ENCODE measurements around the gene AKR1C2.
"Not testable (repeated sequence)": the region's sequence is repeated elsewhere in the genome, so short reads cannot be mapped to it uniquely, and the experiment has no call there.

The AKR1C2 gene

DNA sequence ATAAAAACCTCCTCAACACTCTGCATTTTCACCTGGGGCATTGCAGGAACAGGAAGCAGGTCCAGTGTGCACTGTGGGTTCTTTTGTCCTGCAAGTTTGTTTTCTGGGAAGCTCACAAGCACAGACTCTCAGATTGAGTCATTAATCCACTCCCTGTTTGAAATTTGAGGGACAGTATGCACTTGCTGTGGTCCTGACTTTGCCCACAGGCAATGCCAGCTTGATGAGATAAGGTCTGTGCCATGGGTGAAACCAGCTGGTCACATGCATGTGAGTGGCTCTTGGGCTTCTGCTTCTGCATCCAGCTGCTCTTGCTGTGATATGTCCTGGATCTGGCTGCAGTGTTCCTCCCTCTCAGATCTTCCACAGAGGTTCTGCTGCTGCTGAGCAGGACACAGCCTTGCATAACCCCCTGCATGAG is 21.8 kb upstream of the AKR1C2 start:
- DNase-seq (ENCODE audit: low read depth in 2 of 2, low spot score in 1 of 2) = not testable (repeated sequence)

DNA sequence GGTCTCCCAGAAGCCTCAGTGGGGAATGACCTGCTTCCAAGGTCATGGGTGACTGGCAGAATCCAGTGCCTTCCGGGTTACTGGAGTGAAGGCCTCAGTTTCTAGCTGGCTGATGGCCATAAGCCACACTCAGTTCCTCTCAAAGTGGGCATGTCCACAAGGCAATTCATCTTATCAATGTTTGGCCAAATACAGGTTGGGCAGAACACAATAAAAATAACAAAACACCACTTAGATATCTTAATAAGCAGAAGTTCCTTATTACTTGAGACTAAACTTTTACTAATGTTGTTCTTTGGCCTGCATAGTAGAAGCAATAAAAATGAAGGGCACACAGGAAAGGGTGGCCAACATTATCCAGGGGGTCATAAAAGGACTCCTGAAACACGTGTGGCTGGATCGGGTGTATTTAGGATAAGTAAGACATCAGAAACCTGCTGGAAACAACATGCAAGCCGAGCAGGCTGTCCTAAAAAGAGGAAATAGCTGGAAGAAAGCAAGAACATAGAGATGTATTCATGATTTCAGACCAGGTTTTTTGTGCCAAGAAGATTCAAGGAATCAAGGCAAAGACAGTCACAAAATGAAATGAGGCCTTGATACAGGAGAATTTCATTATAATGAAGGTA is 19.6 kb upstream of the AKR1C2 start:
- no peak for DNase-seq (ENCODE audit: low read depth in 2 of 2, low spot score in 1 of 2)

DNA sequence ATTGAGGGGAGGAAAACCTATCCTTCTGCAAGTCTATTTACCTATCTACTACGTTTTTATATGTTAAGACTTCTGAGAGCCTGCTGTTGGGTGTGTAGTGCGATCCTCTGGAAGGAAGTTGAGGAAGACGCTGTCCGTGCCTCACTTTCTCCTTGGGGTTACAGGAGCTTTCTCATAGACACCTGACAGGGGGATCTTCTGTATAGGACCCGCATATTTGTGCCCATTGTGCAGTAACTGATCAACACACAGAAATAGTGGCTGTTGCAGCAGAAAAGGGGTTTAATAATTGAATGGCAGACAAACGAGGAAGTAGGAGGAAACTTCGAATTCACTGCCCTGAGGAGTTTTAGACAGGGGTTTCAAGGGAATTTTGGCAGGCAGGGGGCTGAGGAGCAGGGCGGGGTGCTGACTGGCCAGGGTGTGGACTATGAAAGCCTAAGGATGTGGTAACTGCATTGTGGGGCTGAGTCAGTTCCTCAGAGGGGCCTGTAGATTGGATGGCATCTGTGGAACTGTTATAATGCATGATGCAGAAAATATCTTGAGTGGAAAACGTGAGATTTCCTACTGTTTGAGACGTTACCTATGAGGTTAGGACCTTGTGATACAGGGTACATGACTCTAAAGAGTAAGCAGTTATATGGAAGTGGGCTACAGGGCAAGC is 18.1 kb upstream of the AKR1C2 start:
- DNase-seq (ENCODE audit: low read depth in 2 of 2, low spot score in 1 of 2) = not testable (repeated sequence)

DNA sequence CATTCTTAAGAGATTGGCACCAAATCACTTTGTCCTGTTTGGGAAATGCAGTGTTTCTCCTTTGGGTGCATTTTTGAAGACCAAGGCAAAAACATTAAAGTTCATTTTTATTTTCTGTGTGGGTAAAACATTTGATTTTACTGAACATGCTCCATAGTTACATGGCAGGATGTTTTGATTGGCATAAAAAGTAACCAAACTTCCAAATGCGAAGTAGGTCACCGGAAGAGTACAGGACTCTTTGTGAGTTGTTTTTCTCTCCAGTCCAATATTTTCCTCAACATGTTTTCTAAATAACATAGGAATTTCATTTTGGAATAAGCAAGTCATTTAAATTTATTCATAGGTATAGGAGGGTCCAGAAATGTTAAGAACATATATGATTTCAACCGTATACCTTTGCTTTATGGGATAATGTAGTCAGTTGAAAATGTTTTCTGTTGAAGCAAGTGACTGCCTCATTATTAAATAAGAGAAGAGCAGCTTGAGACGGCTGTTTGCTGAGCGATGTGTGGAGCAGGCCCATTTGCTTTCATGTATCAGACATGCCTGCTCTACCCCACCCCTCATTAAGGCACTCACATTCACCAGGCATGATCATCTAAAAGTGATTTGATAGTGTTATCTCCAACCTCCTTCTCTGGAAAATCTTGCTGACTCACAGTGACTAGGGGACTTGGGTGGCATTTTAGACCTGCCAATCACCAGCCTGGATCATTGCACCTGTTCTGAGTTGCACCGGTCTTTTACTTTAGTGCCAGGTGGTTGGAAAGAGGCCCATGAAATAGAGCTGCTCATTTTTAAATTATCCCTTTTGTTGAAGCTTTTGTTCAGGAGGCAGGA is 16.3 kb upstream of the AKR1C2 start:
- not testable (repeated sequence) for DNase-seq (ENCODE audit: low read depth in 2 of 2, low spot score in 1 of 2)

DNA sequence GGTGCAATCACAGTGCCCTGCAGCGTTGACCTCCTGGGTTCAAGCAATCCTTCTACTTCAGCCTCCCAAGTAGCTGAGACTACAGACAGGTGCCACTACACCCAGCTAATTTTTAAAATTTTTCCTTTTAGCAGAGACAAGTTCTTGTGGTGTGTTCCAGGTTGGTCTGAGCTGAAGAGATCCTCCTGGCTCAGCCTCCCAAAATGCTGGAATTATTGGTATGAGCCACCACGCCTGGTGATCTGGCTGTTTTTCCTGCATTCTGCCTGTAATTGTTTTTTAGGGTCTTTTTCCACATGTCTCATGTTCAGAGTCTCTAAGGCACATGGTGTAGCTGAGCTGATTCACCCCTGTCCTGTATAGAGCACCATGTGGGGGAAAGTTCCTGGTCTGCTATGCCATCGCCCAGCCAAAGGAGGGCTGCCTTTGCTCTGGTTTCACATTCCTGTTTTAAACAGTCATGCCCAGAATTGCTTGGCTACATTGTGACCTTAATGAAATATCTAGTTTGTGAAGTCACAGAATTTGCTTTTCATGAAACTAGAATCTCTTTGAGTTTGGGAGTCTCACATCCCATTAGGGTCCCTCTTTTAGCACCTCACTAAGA is 15.1 kb upstream of the AKR1C2 start:
- DNase-seq (ENCODE audit: low read depth in 2 of 2, low spot score in 1 of 2) = not testable (repeated sequence)

DNA sequence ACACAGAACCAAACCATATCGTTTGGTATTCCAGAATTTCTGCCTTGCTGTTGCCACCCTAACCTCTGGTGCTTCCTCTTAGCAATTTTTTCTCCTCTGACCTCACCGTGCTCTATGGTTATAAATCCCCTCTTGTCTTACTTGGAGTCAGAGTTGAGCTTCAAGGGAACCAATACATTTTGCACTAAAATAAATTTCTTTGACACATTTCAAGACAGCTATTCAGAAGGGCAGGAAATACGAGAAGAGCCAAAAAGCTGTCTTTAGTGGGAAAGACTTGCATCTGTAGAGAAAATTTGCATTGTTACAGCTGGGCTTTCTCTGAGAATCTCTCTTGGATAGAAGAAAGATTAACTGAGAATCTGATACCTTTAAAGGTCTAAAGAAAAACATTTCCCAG is 14.5 kb upstream of the AKR1C2 start:
- DNase-seq (ENCODE audit: low read depth in 2 of 2, low spot score in 1 of 2) = no peak

DNA sequence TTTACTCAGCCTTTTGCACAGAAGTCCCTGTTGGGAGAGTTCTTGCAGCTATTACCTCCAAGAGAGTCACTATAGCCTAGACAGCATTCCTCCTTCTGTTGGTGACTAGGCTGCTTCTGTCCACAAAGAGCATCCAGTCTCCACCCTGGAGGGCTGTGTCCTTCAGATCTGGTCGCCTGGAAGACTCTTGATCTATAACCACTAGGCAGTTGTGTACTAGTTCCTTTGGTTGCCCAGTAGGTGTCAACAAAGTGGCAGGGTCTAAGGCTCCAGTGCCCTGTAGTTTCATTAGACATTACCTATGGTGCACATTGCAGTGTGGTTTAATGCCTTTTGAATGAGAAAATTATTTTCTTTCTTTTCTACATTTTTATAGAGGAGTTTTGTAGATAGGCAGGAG is 11.3 kb upstream of the AKR1C2 start:
- no peak for DNase-seq (ENCODE audit: low read depth in 2 of 2, low spot score in 1 of 2)

DNA sequence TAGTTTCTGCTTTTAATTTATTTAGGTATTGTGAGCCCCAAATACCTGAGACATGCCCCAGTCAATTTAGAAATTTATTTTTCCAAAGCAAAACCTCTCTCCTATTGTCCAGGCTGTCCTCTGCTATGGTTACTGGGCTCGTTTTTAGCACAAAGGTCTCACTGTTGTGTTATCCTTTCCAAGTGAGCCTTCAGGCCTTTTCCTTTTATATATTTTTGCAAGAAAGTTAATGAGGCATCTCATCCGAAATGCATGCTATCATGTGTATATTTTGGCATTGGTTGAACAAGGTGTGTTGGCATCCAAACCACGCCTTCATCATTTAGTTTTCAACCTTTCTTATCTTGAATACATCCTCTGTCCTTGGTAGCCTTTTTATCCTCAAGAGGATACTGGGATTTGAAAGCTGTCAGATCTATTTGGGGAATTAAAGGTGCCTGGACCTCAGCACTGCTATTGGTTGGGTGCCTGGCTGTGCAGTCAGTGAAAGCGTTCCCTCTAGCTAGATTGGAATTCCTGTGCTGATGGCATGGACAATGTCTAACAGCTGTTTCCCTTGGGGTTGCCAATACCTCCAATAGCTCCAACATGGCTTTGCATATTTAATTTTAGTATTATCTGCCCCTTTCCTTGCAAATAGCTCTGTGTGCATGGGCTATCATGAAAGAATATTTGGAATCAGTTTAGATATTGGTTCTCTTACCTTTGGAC is 10.7 kb upstream of the AKR1C2 start:
- not testable (repeated sequence) for DNase-seq (ENCODE audit: low read depth in 2 of 2, low spot score in 1 of 2)

DNA sequence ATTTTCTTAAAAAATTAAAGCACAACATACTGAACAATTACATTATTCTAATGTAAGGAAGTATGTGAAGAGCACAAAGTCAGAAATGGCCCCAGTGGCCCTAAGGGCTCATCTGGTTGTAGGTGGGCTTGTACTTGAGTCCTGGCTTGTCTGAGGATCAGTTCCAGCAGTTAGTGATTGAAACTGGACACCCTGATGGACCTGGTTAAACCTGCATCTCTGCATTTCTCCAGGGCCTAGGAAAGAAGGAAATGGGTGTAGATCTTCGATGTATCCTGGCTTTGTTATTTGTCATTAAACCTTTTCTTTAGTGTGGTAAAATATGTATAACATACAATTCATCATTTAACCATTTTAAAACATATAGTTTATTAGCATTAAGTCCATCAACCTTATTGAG is 9.7 kb upstream of the AKR1C2 start:
- DNase-seq (ENCODE audit: low read depth in 2 of 2, low spot score in 1 of 2) = no peak

DNA sequence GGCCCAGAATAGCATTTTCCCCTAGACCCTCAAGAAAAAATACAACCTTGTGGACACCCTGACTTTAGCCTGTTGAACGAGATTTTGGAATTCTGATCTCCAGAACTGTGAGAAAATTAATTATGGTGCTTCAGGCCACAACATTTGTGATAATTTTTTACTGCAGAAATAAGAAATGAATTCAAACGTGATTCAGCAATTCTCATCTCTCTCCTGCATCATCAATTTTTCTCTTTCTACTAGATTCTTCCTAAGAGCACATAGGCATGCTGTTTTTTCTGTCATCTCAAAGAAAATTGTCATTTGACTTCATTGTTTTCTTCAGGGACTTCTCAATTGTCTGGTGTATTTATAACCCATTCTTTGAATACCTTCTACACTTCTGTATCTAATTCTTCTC is 8.9 kb upstream of the AKR1C2 start:
- DNase-seq (ENCODE audit: low read depth in 2 of 2, low spot score in 1 of 2) = no peak

DNA sequence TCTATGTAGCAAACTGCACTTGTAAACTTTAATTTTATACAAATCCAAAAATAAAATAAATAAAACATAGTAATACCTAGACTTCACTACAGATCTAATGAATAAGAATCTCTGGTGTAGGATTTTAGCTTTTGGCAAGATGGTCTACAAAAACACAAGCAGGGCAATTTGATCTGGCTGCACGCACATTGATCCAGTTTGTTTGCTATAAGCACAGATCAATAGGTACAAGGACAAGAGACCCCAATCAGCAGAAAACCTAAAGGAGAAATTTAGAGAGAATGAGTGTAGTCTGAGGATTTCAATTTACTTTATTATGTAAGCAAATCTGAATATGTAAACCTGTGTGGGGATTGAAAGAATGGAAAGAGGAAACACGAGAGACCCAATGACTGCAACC is 7.7 kb upstream of the AKR1C2 start:
- DNase-seq (ENCODE audit: low read depth in 2 of 2, low spot score in 1 of 2) = not testable (repeated sequence)

DNA sequence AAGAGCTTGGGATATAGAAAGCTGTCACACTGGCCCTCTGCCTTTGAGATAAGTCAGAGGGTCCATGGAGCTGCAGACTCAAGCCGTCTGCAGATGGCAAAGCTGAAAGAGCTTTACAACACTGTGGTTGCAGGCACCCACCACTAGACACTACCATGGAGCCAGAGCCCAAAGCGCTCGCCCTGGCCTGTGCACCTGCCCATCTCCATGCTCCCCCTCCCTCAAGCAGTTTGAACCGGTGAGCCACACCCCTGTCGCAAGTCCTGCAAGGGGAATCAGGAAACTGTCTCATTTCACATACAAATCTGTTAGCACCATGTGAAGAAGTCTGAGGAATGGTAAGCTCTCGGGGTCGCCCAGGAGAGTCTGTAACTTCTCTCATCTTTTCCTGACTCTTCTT is 6.4 kb upstream of the AKR1C2 start:
- DNase-seq (ENCODE audit: low read depth in 2 of 2, low spot score in 1 of 2) = not testable (repeated sequence)

DNA sequence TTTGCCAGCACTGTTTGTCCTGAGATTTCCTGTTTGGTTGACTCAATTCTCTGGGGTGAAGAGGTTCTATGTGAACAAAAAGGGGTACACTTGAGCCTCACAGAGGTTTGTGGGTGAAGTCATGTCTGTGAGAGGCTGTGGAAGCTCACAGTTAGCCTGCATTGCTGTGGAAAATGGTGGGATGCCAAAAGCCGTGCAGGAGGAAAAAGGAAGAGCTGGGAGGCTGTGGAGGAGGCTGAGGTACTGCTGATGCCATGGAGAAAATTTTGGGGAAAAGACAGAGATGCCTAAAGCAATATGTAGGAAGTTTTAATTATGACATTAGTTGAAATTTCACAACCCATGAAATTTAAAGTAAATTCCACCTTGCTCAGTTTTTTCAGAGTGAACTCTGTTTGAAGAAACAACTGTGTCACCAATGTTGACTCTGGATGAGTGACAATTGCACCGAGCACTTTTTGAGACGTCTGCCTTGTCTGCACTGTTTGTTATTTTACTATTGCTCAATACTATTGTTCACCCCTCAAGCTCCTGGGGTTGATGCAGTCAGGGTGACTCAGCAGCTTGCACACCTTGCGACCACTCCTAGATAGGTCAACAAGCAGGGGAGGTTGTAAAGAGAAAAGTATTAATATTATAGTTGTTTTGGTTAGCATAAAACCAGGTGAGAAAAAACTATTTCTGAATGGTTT is 5.3 kb upstream of the AKR1C2 start:
- DNase-seq (ENCODE audit: low read depth in 2 of 2, low spot score in 1 of 2) = not testable (repeated sequence)

DNA sequence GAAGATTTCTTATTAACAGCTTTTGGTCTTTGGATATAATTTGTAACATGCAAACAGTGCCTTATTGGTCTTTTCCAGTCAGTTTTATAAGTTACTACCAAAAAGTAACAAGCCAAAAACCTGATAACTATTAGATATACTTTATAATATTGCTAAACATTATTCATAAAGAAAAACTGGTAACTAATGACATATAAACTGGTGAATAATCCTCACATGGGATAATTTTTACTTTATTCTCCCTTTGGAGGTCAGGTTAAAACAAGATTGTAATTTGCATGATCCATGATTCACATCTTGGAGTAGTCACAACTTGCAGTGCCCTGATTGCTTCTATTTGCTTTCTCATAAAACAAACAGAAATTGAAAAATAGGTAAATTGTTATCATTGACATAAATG is 844 bp upstream of the AKR1C2 start:
- not testable (repeated sequence) for DNase-seq (ENCODE audit: low read depth in 2 of 2, low spot score in 1 of 2)

DNA sequence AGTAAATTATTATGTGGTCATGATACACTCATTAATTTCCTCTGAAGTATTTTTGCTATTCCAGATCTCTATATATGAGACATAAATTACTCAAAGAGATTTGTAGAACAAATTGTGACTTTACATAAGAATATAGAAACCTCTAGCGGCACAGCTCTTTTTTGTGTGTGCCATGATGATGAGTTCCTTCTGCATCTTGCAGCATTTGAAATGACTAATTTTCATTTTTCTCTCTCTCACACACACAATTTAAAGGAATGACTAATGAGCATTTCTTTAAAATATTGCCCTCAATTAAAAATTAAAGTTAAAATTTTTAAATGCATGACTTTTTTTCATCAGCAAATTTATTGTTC is 351 bp upstream of the AKR1C2 start:
- not testable (repeated sequence) for DNase-seq (ENCODE audit: low read depth in 2 of 2, low spot score in 1 of 2)

DNA sequence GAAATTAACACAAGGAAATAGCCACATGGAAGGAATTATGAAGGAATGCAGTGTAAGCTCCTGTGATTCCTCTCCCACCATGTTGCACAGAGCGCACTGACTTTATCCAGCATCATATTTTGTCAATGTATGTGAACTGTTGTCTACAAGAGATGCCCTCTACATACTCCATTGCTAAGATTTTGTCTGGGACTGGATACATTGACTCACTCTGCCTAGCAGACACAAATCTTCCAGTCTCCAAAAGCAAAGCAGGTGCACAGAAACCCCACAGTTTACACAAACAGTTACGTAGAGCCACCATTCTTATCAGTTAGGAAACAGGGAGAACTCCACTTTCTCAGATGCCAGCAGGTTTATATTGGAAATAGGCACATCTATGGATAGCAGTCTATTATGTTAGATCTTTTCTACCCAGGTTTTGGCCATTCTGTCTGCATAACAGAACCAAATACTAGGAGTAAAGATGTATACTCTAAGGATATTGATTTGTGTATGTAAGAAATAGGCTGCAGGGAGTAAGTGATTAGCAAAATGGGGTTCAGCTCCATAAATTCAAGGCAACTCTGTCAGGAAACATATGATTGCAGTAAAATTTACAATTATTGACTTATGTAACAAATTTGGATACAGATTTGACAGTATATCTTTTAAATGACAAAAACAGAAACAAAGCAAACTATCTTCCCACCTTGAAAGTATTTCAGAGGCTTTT is 1.5 kb downstream of the AKR1C2 start:
- no peak for DNase-seq (ENCODE audit: low read depth in 2 of 2, low spot score in 1 of 2)

DNA sequence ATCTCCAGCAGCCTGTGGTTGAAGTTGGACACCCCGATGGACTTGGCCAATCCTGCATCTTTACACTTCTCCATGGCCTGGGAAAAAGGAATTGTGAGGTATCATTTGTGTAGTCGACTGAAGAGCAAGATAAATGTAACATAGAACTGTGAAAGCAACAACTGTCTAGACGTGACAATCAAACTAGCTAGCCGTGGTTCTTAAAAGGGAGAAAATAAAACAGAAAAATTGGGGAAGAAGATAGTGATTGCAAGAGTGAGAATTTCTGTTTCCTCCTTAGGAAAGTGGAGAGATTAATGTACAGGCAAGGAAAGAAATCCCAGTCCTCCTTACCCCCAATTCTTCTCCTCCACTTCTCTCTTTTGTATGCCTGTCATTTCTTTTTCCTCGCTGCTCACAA is 5.0 kb downstream of the AKR1C2 start:
- no peak for DNase-seq (ENCODE audit: low read depth in 2 of 2, low spot score in 1 of 2)

DNA sequence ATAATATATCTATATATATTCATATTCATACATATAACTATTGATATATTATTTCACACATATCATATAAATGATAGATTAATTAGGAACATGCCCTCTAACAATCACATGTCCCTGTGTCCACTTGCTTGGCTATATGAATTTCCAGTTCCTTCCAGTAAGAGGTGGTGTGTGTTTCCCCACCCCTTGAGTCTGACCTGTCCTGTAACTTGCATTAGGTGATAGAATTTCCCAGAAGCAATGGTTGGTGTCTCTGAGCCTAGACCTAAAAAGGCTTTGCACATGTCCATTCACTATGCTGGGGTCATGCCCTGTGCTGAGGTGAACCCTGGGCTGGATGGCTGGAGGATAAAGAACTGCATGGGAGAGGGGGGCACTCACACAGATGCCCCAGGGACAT is 9.4 kb downstream of the AKR1C2 start:
- DNase-seq (ENCODE audit: low read depth in 2 of 2, low spot score in 1 of 2) = not testable (repeated sequence)

DNA sequence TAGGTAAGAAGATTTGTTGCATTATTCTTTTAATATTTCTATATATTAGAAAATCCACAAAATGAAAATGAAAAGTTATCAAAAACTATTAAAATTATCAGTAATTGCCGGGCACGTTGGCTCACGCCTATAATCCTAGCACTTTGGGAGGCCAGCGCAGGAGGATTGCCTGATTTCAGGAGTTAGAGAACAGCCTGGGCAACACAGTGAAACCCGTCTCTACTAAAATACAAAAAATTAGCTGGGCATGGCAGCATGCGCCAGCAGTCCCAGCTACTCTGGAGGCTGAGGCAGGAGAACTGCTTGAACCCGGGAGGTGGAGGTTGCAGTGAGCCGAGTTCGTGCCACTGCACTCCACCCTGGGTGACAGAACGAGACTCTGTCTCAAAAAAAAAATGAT is 11.1 kb downstream of the AKR1C2 start:
- DNase-seq (ENCODE audit: low read depth in 2 of 2, low spot score in 1 of 2) = not testable (repeated sequence)

DNA sequence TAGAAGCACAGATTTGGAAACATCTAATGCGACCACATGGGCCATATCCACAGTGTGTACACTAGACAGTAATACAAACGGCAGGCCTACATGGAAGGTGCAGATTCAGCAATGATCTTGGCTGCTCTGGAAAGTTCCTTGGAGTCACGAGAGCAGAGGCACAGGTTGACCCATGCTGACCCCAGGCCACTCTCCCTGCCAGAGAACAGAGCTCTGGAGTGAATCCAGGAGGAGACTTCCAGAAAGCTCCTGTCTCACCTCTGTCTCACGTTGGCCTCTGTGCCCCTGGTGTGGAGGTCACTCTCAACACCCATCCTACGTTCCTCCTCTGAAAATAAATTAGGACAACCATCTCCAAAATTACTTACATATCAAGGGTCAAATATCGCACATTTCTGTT is 12.2 kb downstream of the AKR1C2 start:
- not testable (repeated sequence) for DNase-seq (ENCODE audit: low read depth in 2 of 2, low spot score in 1 of 2)
